Measurements from ENCODE around the gene KANSL3.
"Not testable (repeated sequence)": the region's sequence is repeated elsewhere in the genome, so short reads cannot be mapped to it uniquely, and the experiment has no call there.

KANSL3 gene

DNA sequence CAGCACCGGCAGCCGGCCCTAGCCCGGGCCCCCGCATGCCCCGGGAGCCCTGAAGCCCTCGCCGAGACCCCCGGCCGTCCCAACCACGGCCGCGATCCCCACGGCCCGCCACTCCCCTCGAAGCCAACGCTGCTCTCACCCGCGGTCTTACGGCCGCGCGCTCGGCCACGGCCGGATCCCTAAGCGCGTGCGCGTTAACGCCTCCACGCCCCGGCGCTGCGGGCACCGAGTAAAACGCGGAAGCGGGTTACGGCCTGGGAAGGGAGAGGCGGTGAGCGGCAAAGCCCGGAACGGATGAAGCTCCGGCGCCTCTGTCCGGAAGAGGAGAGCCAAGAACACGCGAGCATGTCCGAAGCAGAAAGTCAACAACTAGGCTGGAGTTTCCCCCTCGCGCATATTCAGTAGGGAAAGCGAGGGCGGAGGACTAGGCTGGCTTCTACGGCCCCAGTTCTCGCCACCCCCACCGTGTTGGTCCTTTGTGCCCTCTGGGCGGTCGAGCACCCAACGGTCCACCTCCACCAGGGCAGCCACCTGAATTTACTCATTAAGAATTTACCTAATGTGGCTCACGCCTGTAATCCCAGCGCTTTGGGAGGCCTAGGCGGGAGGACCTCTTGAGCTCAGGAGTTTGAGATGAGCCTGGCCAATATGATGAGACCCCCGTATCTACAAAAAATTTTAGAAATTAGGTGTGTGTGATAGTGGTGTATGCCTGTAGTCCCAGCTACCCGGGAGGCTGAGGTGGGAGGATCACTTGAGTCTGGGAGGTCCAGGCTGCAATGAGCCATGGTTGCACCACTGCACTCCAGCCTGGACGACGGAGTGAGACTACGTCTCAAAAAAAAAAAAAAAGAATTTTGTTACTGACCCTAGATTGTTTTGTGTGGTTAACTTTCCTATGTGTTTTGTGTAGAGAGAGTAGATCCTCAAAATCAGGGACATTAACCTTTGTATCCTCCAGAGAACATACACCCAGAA lies at the start of gene KANSL3:
TSS of gene KANSL3 (minus strand) at position 169 of the 978 bp plus-strand sequence. CDS start 1,177 bp downstream, outside the sequence.
- in situ Hi-C loops (cut with MboI; ENCODE audit: low pct_unique_long_range_greater_than_20kb, low sequenced_read_pairs): no loop called here
- peak; percentile 93 for DNase-seq

DNA sequence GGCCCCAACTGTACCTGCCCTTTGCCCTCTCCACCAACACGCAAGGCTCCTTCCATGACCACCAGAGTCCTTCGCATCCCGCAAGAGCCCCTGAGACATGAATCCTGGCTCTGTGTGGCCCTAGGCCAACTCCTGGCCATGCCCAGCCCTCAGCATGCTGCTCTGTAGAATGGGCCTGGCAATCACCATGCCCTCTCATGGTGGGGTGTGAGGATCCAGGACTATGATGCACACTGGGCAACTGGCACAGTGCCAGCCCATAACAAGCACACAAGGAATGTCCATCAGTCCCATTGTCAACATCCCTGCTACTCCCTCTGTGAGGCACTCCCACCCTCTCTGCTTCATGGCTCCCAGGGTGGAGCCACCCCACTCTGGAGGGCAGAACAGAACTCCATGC lies 49.2 kb upstream of the KANSL3 start:
- DNase-seq: no peak
- in situ Hi-C loops (cut with MboI; ENCODE audit: low pct_unique_long_range_greater_than_20kb, low sequenced_read_pairs): no loop called here

DNA sequence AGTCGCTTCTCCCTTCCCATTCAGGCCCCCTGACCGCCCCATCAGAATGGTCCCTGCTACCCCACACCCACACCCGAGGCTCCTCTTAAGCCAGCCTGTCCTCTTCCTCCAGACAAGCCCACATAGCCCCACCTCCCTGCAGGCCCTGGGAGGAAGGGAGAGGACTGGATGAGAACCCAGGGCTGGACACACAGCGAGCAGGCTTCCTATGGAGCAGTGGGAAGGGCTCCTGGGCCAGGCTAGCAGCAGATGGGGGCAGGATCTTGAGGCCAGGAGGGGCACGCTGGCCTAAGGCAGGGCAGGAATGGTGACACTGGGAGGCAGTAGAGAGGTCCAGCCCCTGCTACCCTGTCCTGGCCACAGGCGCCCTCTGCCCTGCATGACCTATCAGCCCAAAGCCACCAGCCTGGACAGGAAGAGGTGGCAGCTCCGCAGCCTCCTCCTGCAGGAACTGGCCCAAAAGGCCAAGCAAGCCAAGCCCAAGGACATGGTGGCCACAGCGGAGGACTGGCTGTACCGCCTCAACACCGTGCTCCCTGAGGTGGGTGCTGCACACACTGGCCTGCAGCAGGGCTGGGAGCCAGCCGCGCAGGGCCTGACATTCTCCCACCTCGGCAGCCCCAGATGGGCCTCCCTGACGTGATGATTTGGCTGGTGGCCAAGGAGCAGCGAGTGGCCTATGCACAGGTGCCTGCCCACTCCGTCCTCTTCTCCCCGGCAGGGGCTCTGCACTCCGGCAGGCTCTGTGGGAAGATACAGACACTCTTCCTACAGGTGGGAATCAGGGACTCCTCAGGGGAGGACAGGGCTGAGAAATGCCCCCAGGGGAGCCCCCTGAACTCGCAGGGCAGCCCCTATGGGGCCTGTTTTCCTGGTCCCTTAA lies 47.7 kb upstream of the KANSL3 start:
- in situ Hi-C loops (cut with MboI; ENCODE audit: low pct_unique_long_range_greater_than_20kb, low sequenced_read_pairs): no loop called here
- DNase-seq: no peak

DNA sequence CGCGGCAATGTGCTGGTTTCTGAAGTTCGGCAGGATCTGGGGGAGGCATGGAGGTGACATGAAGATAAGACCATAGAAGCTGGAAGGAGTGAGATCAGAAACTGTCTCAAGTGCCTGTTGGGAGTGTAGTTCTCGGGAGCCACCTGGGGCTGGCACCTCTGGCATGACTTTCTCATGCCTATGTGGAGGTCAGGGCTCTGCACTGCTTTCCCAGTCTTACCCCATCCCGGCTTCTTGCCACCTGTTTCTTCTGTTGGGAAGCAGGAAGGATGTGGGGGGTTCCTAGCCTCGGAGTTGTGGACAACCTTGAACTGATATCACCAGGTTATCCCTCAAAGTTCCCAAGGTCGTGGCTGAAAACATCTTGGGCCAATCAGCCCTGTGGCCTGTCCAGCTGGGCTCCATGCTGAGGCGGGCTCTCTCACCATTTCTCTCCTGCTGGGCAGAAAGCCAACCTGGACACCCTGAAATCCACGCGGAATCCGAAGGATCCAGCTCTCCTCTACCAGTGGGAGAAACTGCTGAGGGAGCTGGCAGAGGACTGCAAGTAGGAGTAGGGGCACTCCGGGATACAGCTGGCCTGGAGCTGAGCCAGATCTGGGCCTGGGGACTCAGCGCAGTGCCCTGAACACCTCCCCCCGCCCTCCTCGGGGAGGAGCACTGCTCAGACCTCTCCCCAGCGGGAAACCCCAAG lies 46.9 kb upstream of the KANSL3 start:
- in situ Hi-C loops (cut with MboI; ENCODE audit: low pct_unique_long_range_greater_than_20kb, low sequenced_read_pairs): no loop called here
- no peak for DNase-seq

DNA sequence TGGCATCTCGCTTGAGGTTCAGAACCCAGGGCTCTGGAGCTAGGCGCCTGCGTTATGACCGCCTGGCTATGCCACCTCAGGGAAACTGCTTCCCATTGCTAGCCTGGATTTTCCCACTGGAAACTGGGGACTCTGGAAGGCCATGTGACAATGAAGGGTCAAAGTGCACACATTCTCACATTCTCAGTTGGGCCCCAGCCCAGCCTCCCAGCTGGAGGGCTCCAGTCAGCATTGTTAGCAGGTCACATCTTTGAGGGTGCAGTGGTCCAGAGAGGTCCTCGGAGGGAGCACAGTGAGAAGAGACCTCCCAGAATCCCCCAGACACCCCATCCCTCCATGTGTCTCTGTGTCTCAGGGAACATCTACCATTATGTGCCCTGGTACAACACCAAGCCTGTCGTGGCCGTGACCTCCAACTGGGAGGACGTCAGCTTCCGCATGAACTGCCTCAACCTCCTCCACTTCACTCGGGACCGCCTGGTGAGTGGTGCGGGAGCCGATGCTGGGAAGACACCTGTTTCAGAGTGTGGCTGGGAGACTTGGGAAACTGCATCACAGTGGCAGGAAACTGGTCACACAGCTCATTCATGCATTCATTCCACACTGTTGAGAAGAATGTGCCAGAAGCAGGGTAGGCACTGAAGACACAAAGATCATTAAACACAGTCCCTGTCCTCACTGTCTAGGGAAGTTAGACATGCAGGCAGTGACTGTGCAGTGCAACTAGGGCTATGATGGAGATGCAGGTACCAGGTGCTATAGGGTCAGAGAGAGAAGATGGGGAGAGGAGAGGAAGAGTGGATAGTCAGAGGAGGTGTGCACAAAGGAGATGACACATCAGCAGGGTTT lies 46.1 kb upstream of the KANSL3 start:
- DNase-seq: no peak
- in situ Hi-C loops (cut with MboI; ENCODE audit: low pct_unique_long_range_greater_than_20kb, low sequenced_read_pairs): no loop called here

DNA sequence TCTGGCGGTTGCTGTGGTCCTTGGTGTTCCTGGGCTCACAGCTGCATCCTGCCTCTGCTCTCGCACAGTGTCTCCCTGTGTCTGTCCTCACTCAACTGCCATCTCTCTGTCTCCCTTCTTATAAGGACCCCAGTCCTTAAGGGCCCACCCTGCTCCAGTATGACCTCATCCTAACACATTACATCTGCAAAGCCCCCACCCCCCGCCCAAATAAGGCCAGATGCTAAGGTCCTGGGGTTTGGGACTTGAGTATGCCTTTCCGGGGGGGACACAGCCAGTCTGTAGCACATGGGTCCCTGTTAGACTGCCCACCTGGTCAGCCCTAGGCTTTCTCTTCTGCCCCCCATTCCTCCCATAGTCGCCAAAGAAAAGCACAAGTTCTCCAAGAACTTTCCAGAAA lies 45.2 kb upstream of the KANSL3 start:
- no peak for DNase-seq
- in situ Hi-C loops (cut with MboI; ENCODE audit: low pct_unique_long_range_greater_than_20kb, low sequenced_read_pairs): no loop called here

DNA sequence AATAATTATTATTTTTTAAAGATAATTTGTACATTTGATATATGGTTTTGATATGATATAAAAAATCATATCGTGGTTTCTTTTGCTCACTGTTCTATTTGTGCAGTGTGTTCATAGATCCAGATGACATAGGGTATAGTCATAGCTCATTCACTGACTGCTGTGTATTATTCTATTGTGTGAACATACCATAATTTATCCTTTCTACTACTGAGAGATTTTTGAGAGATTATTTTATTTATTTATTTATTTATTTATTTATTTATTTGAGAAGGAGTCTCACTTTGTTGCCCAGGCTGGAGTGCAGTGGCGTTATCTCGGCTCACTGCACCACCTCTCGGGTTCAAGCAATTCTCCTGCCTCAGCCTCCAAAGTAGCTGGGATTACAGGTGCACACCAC lies 43.4 kb upstream of the KANSL3 start:
- DNase-seq: no peak
- in situ Hi-C loops (cut with MboI; ENCODE audit: low pct_unique_long_range_greater_than_20kb, low sequenced_read_pairs): no loop called here

DNA sequence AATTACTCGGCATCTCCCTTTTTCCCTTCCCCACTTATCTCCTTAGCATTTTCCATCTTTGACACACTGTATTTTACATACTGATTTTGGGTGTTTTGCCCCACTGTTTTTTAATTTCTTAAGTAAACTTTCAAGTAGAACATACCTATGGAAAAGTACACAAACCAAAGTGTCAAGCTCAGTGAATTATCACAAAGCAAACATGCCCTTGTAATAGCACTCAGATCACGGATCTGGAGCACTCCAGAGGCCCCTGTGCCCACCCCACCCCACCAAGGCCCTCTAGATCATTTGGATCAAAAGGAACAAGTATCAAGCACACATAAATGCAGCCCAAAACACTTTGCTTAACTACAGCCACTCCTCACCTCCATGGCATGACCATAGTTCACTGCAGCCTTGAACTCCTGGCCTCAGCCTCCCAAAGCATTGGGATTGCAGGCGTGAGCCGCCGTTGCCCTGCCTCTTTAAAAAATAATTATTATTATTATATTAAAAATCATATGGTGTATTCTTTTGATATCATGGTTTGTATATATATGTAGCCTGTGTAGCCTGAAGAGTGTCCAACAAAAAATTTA lies 42.5 kb upstream of the KANSL3 start:
- in situ Hi-C loops (cut with MboI; ENCODE audit: low pct_unique_long_range_greater_than_20kb, low sequenced_read_pairs): no loop called here
- no peak for DNase-seq

DNA sequence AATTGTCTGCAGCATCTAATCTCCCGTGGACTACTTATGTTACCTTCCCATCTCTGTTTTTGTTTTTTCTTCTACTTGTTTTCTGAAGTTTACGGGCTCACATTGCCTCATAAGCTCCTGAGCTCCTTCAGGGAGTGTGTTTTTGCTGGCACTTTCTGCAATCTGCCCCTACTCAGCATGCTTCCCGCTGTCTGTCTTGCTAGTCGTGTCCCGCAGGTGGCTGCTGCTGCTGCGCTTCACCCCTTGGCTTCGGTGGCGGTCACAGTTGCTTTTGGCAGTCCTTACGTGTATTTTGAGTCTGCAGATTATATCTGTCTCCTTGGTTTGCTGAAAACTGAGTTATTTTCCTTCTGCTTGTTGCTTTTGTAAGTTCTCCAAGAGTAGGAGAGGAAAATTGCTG lies 41.7 kb upstream of the KANSL3 start:
- in situ Hi-C loops (cut with MboI; ENCODE audit: low pct_unique_long_range_greater_than_20kb, low sequenced_read_pairs): no loop called here
- no peak for DNase-seq

DNA sequence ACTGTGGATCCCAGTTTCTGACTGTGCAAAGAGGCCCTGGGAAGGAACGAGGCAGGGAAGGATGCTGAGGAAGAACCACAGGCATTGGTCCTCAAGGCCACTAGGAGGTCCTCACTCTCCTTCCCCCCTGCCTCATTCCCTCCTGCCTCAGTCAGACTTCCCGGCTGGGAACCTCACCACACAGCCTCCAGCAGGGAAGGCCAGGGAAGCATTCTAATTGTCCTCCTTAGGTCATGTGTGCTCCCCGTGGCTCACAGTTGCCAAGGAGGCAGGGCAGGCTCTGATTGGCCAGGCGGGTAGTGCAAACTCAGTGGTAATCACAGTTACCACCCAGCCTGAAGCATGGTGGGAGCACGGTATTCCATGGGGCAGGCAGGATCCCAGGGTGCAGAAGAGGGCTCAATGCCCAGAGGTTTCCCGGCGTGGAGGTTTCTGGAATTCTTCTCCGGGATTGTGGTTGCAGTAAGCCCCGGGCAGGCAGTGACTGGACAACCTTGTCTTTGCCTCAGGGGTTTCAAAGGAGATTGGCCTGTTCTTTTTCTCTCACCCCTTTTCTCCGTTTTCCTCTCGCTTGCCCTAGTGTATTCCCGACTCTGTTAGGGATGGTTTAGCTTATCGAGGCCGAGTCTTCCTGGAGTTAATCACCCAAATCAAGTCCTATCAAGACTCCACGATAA lies 31.6 kb upstream of the KANSL3 start:
- no peak for DNase-seq
- in situ Hi-C loops (cut with MboI; ENCODE audit: low pct_unique_long_range_greater_than_20kb, low sequenced_read_pairs): no loop called here

DNA sequence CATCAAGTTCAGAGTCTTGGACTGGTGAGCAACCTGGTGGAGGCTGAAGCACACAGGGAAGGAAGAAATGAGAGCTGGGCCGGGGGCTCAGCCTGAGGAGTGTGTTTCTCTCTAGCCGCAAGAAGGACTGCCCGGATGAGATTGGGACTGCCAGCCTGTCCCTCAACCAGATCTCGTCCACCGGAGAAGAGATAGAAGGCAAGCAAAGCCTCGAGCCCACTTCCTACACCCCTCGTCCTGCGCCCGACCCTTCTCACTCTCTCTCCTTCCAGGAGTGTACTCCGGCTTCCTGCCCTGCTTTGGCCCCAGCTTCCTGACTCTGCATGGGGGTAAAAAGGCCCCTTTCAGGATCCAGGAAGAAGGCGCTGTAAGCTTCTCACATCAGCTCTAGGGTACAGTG lies 30.7 kb upstream of the KANSL3 start:
- in situ Hi-C loops (cut with MboI; ENCODE audit: low pct_unique_long_range_greater_than_20kb, low sequenced_read_pairs): no loop called here
- no peak for DNase-seq

DNA sequence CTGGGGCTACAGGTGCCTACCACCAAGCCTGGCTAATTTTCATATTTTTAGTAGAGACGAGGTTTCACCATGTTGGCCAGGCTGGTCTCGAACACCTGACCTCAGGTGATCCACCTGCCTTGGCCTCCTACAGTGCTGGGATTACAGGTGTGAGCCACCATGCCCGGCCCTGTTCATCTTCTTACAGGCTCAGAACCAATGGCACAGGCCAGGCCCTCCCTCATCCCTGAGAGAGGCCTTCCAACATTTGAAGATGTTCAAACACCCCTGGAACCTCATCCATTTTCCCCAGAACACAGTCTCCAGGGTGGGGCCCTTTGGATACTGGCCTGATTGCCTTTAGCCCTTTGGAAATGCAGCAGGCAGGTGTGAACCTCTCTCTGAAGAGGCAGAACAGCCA lies 27.6 kb upstream of the KANSL3 start:
- DNase-seq; in situ Hi-C loops (cut with MboI; ENCODE audit: low pct_unique_long_range_greater_than_20kb, low sequenced_read_pairs): not testable (repeated sequence)

DNA sequence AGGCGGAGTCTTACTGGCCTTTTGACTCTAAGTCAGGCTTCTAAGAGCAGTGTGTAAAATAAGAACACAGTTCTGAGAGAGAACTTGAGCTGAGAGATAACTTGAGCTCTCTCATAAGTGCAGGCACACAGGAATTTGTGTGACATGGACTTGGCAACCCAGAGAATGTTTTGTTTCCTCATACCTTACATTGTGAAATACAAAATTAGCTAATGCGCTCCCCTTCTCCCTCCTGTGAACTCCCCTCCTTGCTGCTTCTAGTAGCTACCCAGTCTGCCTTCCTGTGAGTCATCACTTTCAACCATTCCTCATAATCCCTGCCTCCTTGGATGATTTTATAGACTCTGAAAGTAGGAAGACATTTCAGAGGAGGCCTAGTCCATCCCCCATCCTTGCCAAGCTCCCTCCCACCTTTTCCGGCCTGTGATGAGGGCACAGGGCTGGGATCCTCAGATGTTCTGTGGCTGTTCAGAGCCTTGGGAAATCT lies 27.0 kb upstream of the KANSL3 start:
- in situ Hi-C loops (cut with MboI; ENCODE audit: low pct_unique_long_range_greater_than_20kb, low sequenced_read_pairs): no loop called here
- peak; percentile 47 for DNase-seq

DNA sequence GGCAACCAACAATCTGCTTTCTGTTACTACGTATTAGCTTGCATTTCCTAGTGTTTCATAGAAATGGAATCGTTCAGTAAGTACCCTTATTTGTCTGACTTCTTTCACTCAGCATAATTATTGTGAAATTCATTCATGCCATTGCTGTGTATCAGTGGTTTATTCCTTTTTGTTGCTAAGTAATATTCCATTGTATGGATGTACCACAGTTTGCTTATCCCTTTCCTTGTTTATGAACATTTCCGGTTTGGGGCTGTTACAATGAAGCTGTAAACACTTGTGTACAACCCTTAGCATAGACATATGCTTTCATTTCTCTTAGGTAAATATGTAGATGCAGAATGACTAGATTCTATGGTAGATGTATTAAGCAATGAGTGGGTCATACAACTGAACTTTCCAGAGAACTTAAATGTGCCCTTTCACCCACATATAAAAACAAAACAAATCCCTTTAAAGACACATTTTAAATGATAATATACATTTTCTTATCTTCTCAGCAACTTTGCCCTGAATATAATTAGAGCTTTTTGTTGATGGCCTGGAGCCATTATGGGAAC lies 26.3 kb upstream of the KANSL3 start:
- in situ Hi-C loops (cut with MboI; ENCODE audit: low pct_unique_long_range_greater_than_20kb, low sequenced_read_pairs): no loop called here
- DNase-seq: no peak

DNA sequence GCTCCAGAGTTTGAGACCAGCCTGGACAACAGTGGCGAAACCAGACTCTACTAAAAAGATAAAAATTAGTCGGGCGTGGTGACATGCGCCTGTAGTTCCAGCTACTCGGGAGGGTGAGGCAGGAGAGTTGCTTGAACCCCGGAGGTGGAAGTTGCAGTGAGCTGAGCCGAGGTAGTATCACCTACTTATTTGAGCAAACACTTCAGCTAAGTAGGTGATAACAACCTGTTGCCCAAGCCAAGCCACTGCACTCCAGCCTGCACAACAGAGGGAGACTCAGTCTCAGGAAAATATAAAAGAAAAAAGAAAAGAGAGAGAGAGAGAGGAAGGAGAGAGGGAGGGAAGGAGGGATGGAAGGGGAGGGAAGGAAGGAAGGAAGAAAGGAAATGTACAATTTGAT lies 25.7 kb upstream of the KANSL3 start:
- in situ Hi-C loops (cut with MboI; ENCODE audit: low pct_unique_long_range_greater_than_20kb, low sequenced_read_pairs): no loop called here
- no peak for DNase-seq

DNA sequence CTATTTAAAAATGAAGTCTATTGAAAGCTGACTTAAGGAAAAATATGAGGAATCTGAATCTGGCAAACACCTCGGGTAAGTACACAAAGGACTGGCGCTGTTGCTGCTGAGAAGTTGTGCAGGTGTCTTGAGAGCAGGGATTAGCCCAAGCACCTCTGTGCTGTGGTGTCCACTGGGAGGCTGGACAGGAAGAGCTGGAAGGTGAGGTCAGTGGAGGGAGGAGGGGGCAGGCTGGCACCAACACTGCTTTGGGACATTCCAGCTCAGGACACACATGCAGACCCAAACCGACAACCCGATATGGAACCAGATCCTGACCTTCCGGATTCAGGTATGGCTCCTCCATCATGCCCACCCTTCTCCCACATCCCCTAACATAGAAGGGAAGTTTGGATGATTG lies 25.1 kb upstream of the KANSL3 start:
- no peak for DNase-seq
- in situ Hi-C loops (cut with MboI; ENCODE audit: low pct_unique_long_range_greater_than_20kb, low sequenced_read_pairs): no loop called here

DNA sequence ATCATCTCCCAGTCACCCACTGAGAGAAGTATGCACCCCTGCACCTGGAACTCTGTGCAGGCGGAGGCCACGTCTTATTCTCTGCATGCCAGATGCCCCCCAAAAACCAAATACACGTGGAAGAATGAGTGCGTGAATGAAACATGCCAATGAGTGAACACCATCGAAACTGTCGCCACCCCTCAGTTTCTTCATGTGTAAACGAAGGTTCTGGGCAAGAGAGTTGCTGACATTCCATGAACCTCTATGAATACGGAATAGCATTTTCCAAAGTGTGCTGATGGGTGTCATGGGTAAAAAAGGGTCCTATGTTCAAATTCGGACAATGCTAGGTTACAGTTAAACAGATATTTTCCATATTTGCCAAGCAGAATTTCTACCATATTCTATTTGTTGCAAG lies 24.2 kb upstream of the KANSL3 start:
- no peak for DNase-seq
- in situ Hi-C loops (cut with MboI; ENCODE audit: low pct_unique_long_range_greater_than_20kb, low sequenced_read_pairs): no loop called here

Data from KBM-7 (cell line).